IMR-90 (cell line): ENCODE results near the gene APP. TPM values are rescaled to one million over a fixed set of nuclear protein-coding genes. Genes with fewer than 3 reads are reported as not detected.

Experiments
- ATAC-seq: fragments of 200-7000 bp; cut with Tn5 transposase; 2 replicates; pipeline ENCODE4 v1.9.1; 2020; ENCODE audit warnings: low read depth, mild to moderate bottlenecking, moderate library complexity
- BruUV-seq: library from RNA; stranded (reverse); fragments of 400-500 nt; replicated peaks from 2 replicates; lab custom pipeline; 2021; lab: Mats Ljungman, UMichigan
- CTCF ChIA-PET: fragments of 300-600 bp; formaldehyde crosslinking; extraction: SDS; loops from one replicate; lab custom pipeline; 2021; ENCODE audit warnings: antibody characterized with exemption; lab: Yijun Ruan, JAX
- POLR2A ChIA-PET: fragments of 300-600 bp; sonication (Branson Sonifier 250); formaldehyde crosslinking; loops from one replicate; lab custom pipeline; 2022; ENCODE audit warnings: antibody characterized with exemption; ENCODE audit not compliant: unreplicated experiment; lab: Charles Lee
- DNase-seq: peaks from one replicate; pipeline ENCODE4 v3.0.0; 2013
- H2AFZ ChIP-seq: replicated peaks from 2 replicates; pipeline ENCODE3; 2013; ENCODE audit warnings: low read length, mild to moderate bottlenecking; ENCODE audit not compliant: poor library complexity
- H2AK5ac ChIP-seq: 2 replicates; pipeline ENCODE4 v1.6.1; 2013; ENCODE audit warnings: low read depth, low read length, inconsistent platforms
- H2AK9ac ChIP-seq: replicated peaks from 2 replicates; pipeline ENCODE3; 2013; ENCODE audit warnings: mild to moderate bottlenecking, low read depth, low read length, moderate library complexity; ENCODE audit not compliant: poor library complexity
- H2BK120ac ChIP-seq: 2 replicates; pipeline ENCODE4 v1.6.1; 2013; ENCODE audit warnings: low read depth, low read length, inconsistent platforms
- H2BK15ac ChIP-seq: 3 replicates; pipeline ENCODE4 v1.6.1; 2013; ENCODE audit warnings: low read depth, low read length, inconsistent platforms
- H2BK20ac ChIP-seq: 2 replicates; pipeline ENCODE4 v1.6.1; 2013; ENCODE audit warnings: low read depth, mild to moderate bottlenecking, inconsistent platforms, low read length, moderate library complexity
- H2BK5ac ChIP-seq: 2 replicates; pipeline ENCODE4 v1.6.1; 2013; ENCODE audit warnings: mild to moderate bottlenecking, low read depth, low read length, inconsistent platforms; ENCODE audit not compliant: poor library complexity, severe bottlenecking
- H3K14ac ChIP-seq: replicated peaks from 2 replicates; pipeline ENCODE4 v1.6.1; 2013; ENCODE audit warnings: low read depth, low read length, inconsistent platforms
- H3K18ac ChIP-seq: 2 replicates; pipeline ENCODE4 v1.6.1; 2013; ENCODE audit warnings: low read depth, low read length, control low read depth
- H3K23ac ChIP-seq: 2 replicates; pipeline ENCODE4 v1.6.1; 2013; ENCODE audit warnings: low read depth, low read length, inconsistent platforms
- H3K27ac ChIP-seq: 2 replicates; pipeline ENCODE4 v1.5.1; 2013; ENCODE audit warnings: mild to moderate bottlenecking, control low read depth, low read length; ENCODE audit not compliant: insufficient read depth
- H3K27me3 ChIP-seq: 2 replicates; pipeline ENCODE4 v1.6.1; 2013; ENCODE audit warnings: low read length; ENCODE audit not compliant: control insufficient read depth, insufficient read depth
- H3K36me3 ChIP-seq: 2 replicates; pipeline ENCODE4 v1.6.1; 2013; ENCODE audit warnings: low read length, mixed read lengths; ENCODE audit not compliant: control insufficient read depth, insufficient read depth
- H3K4ac ChIP-seq: 2 replicates; pipeline ENCODE4 v1.6.1; 2013; ENCODE audit warnings: low read depth, low read length, inconsistent platforms
- H3K4me1 ChIP-seq: 2 replicates; pipeline ENCODE4 v1.6.1; 2013; ENCODE audit warnings: low read length, mixed read lengths; ENCODE audit not compliant: control insufficient read depth, insufficient read depth
- H3K4me2 ChIP-seq: 2 replicates; pipeline ENCODE4 v1.6.1; 2013; ENCODE audit warnings: low read depth, mild to moderate bottlenecking, control low read depth, low read length, moderate library complexity
- H3K4me3 ChIP-seq: 2 replicates; pipeline ENCODE4 v1.5.1; 2013; ENCODE audit warnings: low read depth, mild to moderate bottlenecking, control low read depth, low read length, moderate library complexity; ENCODE audit not compliant: insufficient read depth
- H3K56ac ChIP-seq: 2 replicates; pipeline ENCODE4 v1.6.1; 2013; ENCODE audit warnings: low read length, inconsistent platforms; ENCODE audit not compliant: insufficient read depth; ENCODE audit errors: extremely low read depth
- H3K79me1 ChIP-seq, 2 experiments: 2 replicates each; pipeline ENCODE4 v1.6.1; 2013; ENCODE audit warnings: low read length in 2 of 2, inconsistent platforms in 1 of 2, low read depth in 1 of 2
- H3K9ac ChIP-seq: 2 replicates; pipeline ENCODE4 v1.6.1; 2013; ENCODE audit warnings: low read depth, low read length, control low read depth
- H3K9me1 ChIP-seq: 2 replicates; pipeline ENCODE4 v1.6.1; 2013; ENCODE audit warnings: low read length, inconsistent platforms; ENCODE audit not compliant: insufficient read depth
- H3K9me3 ChIP-seq: 2 replicates; pipeline ENCODE4 v1.6.1; 2013; ENCODE audit warnings: low read length; ENCODE audit not compliant: control insufficient read depth, insufficient read depth
- H4K20me1 ChIP-seq: 2 replicates; pipeline ENCODE4 v1.6.1; 2013; ENCODE audit warnings: low read length, inconsistent platforms; ENCODE audit not compliant: insufficient read depth
- H4K5ac ChIP-seq: 2 replicates; pipeline ENCODE4 v1.6.1; 2013; ENCODE audit warnings: mild to moderate bottlenecking, low read depth, low read length, control low read depth
- H4K8ac ChIP-seq, 2 experiments: 2 replicates each; pipeline ENCODE4 v1.6.1; 2013; ENCODE audit warnings: low read depth in 2 of 2, low read length in 2 of 2, control low read depth in 1 of 2, inconsistent platforms in 1 of 2
- H4K91ac ChIP-seq: 2 replicates; pipeline ENCODE4 v1.6.1; 2013; ENCODE audit warnings: low read depth, low read length, inconsistent platforms; ENCODE audit not compliant: insufficient read depth
- CEBPB ChIP-seq: IDR thresholded peaks from 2 replicates; pipeline ENCODE4 v1.6.1; 2012; ENCODE audit warnings: low read depth, low read length, improper control_type of control experiment
- MAFK ChIP-seq: IDR thresholded peaks from 2 replicates; pipeline ENCODE4 v1.6.1; 2012; ENCODE audit warnings: low read depth, low read length, improper control_type of control experiment
- MXI1 ChIP-seq: IDR thresholded peaks from 2 replicates; pipeline ENCODE4 v1.6.1; 2012; ENCODE audit warnings: low read depth, mild to moderate bottlenecking, low read length, moderate library complexity, borderline replicate concordance
- RAD21 ChIP-seq: IDR thresholded peaks from 2 replicates; pipeline ENCODE4 v1.6.1; 2012; ENCODE audit warnings: low read length, improper control_type of control experiment
- RCOR1 ChIP-seq: IDR thresholded peaks from 2 replicates; pipeline ENCODE4 v1.6.1; 2012; ENCODE audit warnings: mild to moderate bottlenecking, low read length, improper control_type of control experiment; ENCODE audit not compliant: insufficient replicate concordance
- RFX5 ChIP-seq: IDR thresholded peaks from 2 replicates; pipeline ENCODE4 v1.8.0; 2012; ENCODE audit warnings: low read depth, mild to moderate bottlenecking, low read length, moderate library complexity
- WGBS, 2 experiments: methylation state at CpG; one replicate each; pipeline versions ENCODE4 v1.1.5 to v1.1.7; 2013; ENCODE audit warnings: missing lambda C conversion rate in 2 of 2; ENCODE audit not compliant: insufficient read length in 1 of 2; ENCODE audit errors: extremely low coverage in 2 of 2; 5-methylcytosine and 5-hydroxymethylcytosine counted together
- dilution Hi-C: fragments of 300-500 bp; cut with HindIII; formaldehyde crosslinking; loops from one replicate; pipeline ENCODE4 v1.14.3; 2018; ENCODE audit warnings: low sequenced_read_pairs; ENCODE audit not compliant: unreplicated experiment
- in situ Hi-C: fragments of 300-500 bp; cut with MboI; formaldehyde crosslinking; loops from 3 replicates; pipeline ENCODE4 v1.14.3; 2019; ENCODE audit warnings: low sequenced_read_pairs, inconsistent platforms, mixed read lengths
- intact Hi-C: fragments of 100-400 bp; cut with micrococcal nuclease; formaldehyde crosslinking; loops from 2 replicates; pipeline ENCODE4 v1.10.0; 2022
- polyA plus RNA-seq, 3 experiments: library from polyadenylated mRNA; depleted of rRNA; stranded (reverse); fragments of >200 nt; gene quantifications; 2 replicates each; pipeline ENCODE4 v1.2.3, GENCODE V29; 2012; ENCODE audit warnings: low replicate concordance in 1 of 3
- total RNA-seq: library from RNA; depleted of rRNA; stranded (reverse); fragments of >200 nt; gene quantifications from 2 replicates; pipeline ENCODE4 v1.2.3, GENCODE V29; 2012
- TF ChIP-seq, protein P1 (sequence below): fragments of 150-350 bp; IDR thresholded peaks from 2 replicates; pipeline ENCODE4 v1.6.1; 2017; ENCODE audit warnings: mild to moderate bottlenecking, antibody characterized with exemption, low read length, low read depth
- TF ChIP-seq, protein P2 (sequence below): conservative IDR thresholded peaks from 2 replicates; pipeline ENCODE4 v1.5.1; 2012; ENCODE audit warnings: mild to moderate bottlenecking, low read depth, low read length, improper control_type of control experiment

APP gene
- total and polyA plus RNA-seq, 2 of the 4 experiments (the other 2 are of a cell fraction): 191 to 530 TPM

DNA sequence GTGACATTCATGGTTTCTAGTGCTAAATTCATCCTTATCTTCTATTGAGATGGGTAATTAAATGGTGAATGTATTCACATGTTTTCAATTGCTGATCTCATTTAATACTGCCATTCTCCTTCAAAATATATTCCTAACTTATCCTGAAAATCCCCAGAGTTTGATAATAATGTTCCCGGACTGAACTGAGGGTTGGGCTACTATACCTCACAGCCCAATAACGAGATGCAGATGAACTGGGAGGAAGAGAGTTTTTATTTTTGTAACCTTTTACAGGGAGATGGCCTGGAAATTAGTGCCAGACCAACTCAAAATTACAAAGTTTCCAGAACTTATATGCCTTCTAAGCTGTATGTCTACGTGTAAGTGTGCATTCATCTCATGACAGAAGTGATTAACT is 210.8 kb downstream of the APP start:
- Histone ChIP-seq H2AFZ (no peak overlapping the region), H3K27ac (no peak overlapping the region), H2AK5ac (no peak overlapping the region), H3K9ac (no peak overlapping the region), H3K79me1 (peaks cover 14 to 24% of the 10 kb centered on the region in 2 experiments; a peak in 3 of 4 replicates), H3K4me2 (no peak overlapping the region), H4K5ac (no peak overlapping the region), H2BK20ac (no peak overlapping the region), H3K4me3 (no peak overlapping the region), H3K56ac (no peak overlapping the region), H2BK120ac (no peak overlapping the region), H3K18ac (no peak overlapping the region), H4K20me1 (no peaks in the 10 kb centered on the region), H3K27me3 (no peaks in the 10 kb centered on the region), H4K91ac (no peak overlapping the region), H3K4ac (no peak overlapping the region), H3K9me3 (no peaks in the 10 kb centered on the region), H2BK15ac (no peak overlapping the region), H2AK9ac (no peak overlapping the region), H3K14ac (no peak overlapping the region), H3K23ac (no peak overlapping the region), H4K8ac (no peak overlapping the region), H3K9me1 (no peaks in the 10 kb centered on the region; the same call in 1 of the 2 replicates), H3K36me3 (peaks cover 7% of the 10 kb centered on the region), H2BK5ac (no peak overlapping the region), H3K4me1 (no peaks in the 10 kb centered on the region; the same call in 1 of the 2 replicates)
- in situ Hi-C loops (no loop called here), dilution Hi-C loops (no loop called here), intact Hi-C loops (no loop called here)
- DNase-seq (no peak), ATAC-seq (no peak)
- ChIA-PET POLR2A (no interaction called here), CTCF (no interaction called here)
- BruUV-seq: no TSS peak
- TF ChIP-seq CEBPB: no peak
- TF ChIP-seq, protein P1, sequence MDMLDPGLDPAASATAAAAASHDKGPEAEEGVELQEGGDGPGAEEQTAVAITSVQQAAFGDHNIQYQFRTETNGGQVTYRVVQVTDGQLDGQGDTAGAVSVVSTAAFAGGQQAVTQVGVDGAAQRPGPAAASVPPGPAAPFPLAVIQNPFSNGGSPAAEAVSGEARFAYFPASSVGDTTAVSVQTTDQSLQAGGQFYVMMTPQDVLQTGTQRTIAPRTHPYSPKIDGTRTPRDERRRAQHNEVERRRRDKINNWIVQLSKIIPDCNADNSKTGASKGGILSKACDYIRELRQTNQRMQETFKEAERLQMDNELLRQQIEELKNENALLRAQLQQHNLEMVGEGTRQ: no peak
- TF ChIP-seq RAD21: no peak
- TF ChIP-seq MXI1: no peak
- TF ChIP-seq, protein P2, sequence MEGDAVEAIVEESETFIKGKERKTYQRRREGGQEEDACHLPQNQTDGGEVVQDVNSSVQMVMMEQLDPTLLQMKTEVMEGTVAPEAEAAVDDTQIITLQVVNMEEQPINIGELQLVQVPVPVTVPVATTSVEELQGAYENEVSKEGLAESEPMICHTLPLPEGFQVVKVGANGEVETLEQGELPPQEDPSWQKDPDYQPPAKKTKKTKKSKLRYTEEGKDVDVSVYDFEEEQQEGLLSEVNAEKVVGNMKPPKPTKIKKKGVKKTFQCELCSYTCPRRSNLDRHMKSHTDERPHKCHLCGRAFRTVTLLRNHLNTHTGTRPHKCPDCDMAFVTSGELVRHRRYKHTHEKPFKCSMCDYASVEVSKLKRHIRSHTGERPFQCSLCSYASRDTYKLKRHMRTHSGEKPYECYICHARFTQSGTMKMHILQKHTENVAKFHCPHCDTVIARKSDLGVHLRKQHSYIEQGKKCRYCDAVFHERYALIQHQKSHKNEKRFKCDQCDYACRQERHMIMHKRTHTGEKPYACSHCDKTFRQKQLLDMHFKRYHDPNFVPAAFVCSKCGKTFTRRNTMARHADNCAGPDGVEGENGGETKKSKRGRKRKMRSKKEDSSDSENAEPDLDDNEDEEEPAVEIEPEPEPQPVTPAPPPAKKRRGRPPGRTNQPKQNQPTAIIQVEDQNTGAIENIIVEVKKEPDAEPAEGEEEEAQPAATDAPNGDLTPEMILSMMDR: no peak
- TF ChIP-seq RCOR1: no peak
- no peak for TF ChIP-seq RFX5
- no peak for TF ChIP-seq MAFK
- no CpG with 5 or more reads among the region's 3 CpGs for WGBS, 2 experiments
